Hematopoietic multipotent progenitor cell treated with erythropoietin and hydrocortisone succinate and interleukin-3 and kit ligand, for 6 days (in vitro differentiated cells): Measurements from ENCODE around the gene MB21D2.
A peak's percentile ranks its signal among the peaks of the same experiment; 100 is the strongest.
"Not testable (repeated sequence)": the region's sequence is repeated elsewhere in the genome, so short reads cannot be mapped to it uniquely, and the experiment has no call there.

Experiments used
- DNase-seq: peaks from one replicate; pipeline ENCODE4 v3.0.0-alpha.2; 2015

MB21D2 gene

GRCh38 chr3:192858849-192859585, 58.6 kb downstream of the MB21D2 start:
- DNase-seq, result no peak

GRCh38 chr3:192857260-192857661, 60.4 kb downstream of the MB21D2 start:
- DNase-seq, result no peak

GRCh38 chr3:192855434-192855833, 62.2 kb downstream of the MB21D2 start:
- DNase-seq, result no peak

GRCh38 chr3:192851821-192852372, 65.8 kb downstream of the MB21D2 start:
- DNase-seq, result peak; percentile 37

GRCh38 chr3:192850451-192850981, 67.1 kb downstream of the MB21D2 start:
- DNase-seq, result peak; percentile 15

- not testable (repeated sequence) for DNase-seq
Measured at GRCh38 chr3:192849821-192850220, 67.8 kb downstream of the MB21D2 start.

GRCh38 chr3:192848371-192849233, 69.1 kb downstream of the MB21D2 start:
- no peak for DNase-seq

- DNase-seq, result no peak
Measured at GRCh38 chr3:192847941-192848340, 69.7 kb downstream of the MB21D2 start.

GRCh38 chr3:192845526-192845855, 72.2 kb downstream of the MB21D2 start:
- no peak for DNase-seq

- no peak for DNase-seq
Measured at GRCh38 chr3:192844836-192845525, 72.7 kb downstream of the MB21D2 start.

- DNase-seq, result no peak
Measured at GRCh38 chr3:192844486-192844765, 73.2 kb downstream of the MB21D2 start.

GRCh38 chr3:192843723-192844485, 73.8 kb downstream of the MB21D2 start:
- DNase-seq, result no peak

- no peak for DNase-seq
Measured at GRCh38 chr3:192843119-192843518, 74.5 kb downstream of the MB21D2 start.

- DNase-seq, result no peak
Measured at GRCh38 chr3:192842711-192843110, 74.9 kb downstream of the MB21D2 start.

- no peak for DNase-seq
Measured at GRCh38 chr3:192842138-192842537, 75.5 kb downstream of the MB21D2 start.

- no peak for DNase-seq
Measured at GRCh38 chr3:192841428-192841827, 76.2 kb downstream of the MB21D2 start.

- no peak for DNase-seq
Measured at GRCh38 chr3:192840143-192840836, 77.4 kb downstream of the MB21D2 start.

- no peak for DNase-seq
Measured at GRCh38 chr3:192835818-192836815, 81.5 kb downstream of the MB21D2 start.

- DNase-seq, result no peak
Measured at GRCh38 chr3:192834428-192834827, 83.2 kb downstream of the MB21D2 start.

- no peak for DNase-seq
Measured at GRCh38 chr3:192833177-192833890, 84.3 kb downstream of the MB21D2 start.
